ENCODE data around the gene RASL10B.

DNA sequence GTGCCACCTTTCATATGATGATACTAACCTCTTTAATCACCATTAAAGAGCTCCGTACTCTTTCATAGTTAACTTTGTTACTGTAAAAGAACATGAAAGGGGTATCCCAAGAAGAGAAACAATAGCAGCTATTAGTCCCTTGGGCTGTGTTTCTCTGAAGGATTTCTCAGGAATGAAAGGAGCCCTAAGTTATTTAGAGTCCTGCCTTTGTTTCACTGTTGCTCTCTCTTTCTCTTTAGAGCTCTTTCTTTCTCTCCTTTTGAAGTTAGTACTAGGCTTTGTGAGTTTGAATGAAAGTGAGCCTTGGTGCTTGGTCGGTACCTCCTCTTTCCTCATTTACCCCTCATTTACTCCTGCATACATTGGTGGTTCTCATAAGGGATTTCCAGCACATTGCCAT, 20.5 kb upstream of the RASL10B start:
- TF ChIP-seq RAD21 (conservative IDR thresholded peaks at IDR 0.05) = no peak
- no peak for TF ChIP-seq POLR2AphosphoS5 (IDR thresholded peaks at IDR 0.05)
- TF ChIP-seq EZH2 (IDR thresholded peaks at IDR 0.05; ENCODE audit: borderline replicate concordance, insufficient read depth, low read length, poor library complexity, severe bottlenecking) = no peak
- TF ChIP-seq, protein P1, sequence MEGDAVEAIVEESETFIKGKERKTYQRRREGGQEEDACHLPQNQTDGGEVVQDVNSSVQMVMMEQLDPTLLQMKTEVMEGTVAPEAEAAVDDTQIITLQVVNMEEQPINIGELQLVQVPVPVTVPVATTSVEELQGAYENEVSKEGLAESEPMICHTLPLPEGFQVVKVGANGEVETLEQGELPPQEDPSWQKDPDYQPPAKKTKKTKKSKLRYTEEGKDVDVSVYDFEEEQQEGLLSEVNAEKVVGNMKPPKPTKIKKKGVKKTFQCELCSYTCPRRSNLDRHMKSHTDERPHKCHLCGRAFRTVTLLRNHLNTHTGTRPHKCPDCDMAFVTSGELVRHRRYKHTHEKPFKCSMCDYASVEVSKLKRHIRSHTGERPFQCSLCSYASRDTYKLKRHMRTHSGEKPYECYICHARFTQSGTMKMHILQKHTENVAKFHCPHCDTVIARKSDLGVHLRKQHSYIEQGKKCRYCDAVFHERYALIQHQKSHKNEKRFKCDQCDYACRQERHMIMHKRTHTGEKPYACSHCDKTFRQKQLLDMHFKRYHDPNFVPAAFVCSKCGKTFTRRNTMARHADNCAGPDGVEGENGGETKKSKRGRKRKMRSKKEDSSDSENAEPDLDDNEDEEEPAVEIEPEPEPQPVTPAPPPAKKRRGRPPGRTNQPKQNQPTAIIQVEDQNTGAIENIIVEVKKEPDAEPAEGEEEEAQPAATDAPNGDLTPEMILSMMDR (IDR thresholded peaks at IDR 0.05; ENCODE audit: poor library complexity, severe bottlenecking) = no peak
- TF ChIP-seq EP300 (conservative IDR thresholded peaks at IDR 0.05; ENCODE audit: poor library complexity, severe bottlenecking) = no peak

Measured in neural cell (in vitro differentiated cells).